Measurements from ENCODE around the gene EPS15. TPM values are rescaled to one million over a fixed set of nuclear protein-coding genes. Genes with fewer than 3 reads are reported as not detected.

The EPS15 gene
- total RNA-seq, 1 donor from 2014 or later, result 64.5 TPM

- TF ChIP-seq, protein P1, sequence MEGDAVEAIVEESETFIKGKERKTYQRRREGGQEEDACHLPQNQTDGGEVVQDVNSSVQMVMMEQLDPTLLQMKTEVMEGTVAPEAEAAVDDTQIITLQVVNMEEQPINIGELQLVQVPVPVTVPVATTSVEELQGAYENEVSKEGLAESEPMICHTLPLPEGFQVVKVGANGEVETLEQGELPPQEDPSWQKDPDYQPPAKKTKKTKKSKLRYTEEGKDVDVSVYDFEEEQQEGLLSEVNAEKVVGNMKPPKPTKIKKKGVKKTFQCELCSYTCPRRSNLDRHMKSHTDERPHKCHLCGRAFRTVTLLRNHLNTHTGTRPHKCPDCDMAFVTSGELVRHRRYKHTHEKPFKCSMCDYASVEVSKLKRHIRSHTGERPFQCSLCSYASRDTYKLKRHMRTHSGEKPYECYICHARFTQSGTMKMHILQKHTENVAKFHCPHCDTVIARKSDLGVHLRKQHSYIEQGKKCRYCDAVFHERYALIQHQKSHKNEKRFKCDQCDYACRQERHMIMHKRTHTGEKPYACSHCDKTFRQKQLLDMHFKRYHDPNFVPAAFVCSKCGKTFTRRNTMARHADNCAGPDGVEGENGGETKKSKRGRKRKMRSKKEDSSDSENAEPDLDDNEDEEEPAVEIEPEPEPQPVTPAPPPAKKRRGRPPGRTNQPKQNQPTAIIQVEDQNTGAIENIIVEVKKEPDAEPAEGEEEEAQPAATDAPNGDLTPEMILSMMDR (IDR thresholded peaks at IDR 0.05; ENCODE audit: borderline replicate concordance), result no peak
- no peak for DNase-seq
These were observed 196.5 kb downstream of the EPS15 start for GRCh38 chr1:51322417-51323101.

GRCh38 chr1:51321924-51322280 is 197.2 kb downstream of the EPS15 start:
- intact Hi-C loops (cut with micrococcal nuclease), result no loop called here
- H3K36me3 ChIP-seq, result no peaks in the 10 kb centered on the region
- no peak overlapping the region for H3K27ac ChIP-seq (replicated peaks)
- TF ChIP-seq, protein P1 (IDR thresholded peaks at IDR 0.05; ENCODE audit: borderline replicate concordance), result no peak
- H3K9me3 ChIP-seq (replicated peaks), result no peaks in the 10 kb centered on the region
- peaks cover 3% of the 10 kb centered on the region for H3K27me3 ChIP-seq (ENCODE audit: low read depth)
- H3K4me1 ChIP-seq, result peaks cover 15% of the 10 kb centered on the region
- no peak for DNase-seq
- no peak overlapping the region for H3K4me3 ChIP-seq

More at GRCh38 chr1:51322417-51323101, 196.5 kb downstream of the EPS15 start:
- peaks cover 5% of the 10 kb centered on the region for H3K27me3 ChIP-seq (ENCODE audit: low read depth)
- intact Hi-C loops (cut with micrococcal nuclease), result no loop called here
- no peak overlapping the region for H3K27ac ChIP-seq (replicated peaks)
- H3K9me3 ChIP-seq (replicated peaks), result no peaks in the 10 kb centered on the region
- H3K4me1 ChIP-seq, result peaks cover 17% of the 10 kb centered on the region
- H3K4me3 ChIP-seq, result no peak overlapping the region
- H3K36me3 ChIP-seq, result no peaks in the 10 kb centered on the region

DNA sequence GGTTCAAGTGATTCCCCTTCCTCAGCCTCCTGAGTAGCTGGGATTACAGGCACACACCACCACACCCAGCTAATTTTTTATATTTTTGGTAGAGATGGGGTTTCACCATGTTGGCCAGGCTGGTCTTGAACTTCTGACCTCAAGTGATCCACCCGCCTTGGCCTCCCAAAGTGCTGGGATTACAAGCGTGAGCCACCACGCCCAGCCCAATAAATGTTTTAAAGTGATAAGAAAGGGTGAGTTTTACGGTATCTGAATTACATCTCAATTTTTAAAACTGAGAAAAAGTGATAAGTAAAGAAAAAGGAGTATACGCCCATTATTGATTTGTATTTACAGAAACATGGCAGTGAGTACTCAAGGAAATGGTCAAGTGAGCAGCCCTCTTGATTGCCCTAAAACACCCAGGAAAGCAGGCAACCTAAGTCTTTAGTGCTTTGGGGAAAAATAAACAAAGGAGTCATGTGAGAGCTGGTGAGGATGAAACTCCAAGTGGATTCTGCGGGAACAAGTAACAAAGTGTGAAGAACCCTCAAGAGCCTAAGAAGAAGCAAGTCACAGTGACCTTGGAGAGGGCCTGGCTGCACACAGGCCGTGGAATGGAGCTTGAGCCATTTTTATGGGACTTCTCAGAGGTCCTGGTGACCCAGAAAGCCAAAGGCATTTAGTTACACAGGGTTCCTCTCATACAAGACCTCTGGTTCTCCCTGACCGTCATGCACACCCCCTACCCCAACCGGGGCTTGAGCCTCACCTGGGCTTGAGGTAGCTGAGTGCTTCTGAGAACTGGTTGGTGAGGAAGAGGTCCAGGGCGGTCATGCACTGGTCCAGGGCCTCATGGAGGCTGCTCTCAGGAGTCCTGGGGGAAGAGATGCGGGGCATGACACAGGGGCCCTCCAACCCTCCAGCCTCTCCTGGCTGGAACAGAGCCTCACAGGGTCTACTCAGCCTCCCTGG is 197.8 kb downstream of the EPS15 start:
- H3K4me1 ChIP-seq, result peaks cover 11% of the 10 kb centered on the region
- TF ChIP-seq, protein P1 (IDR thresholded peaks at IDR 0.05; ENCODE audit: borderline replicate concordance), result no peak
- intact Hi-C loops (cut with micrococcal nuclease), result no loop called here
- no peaks in the 10 kb centered on the region for H3K27me3 ChIP-seq (ENCODE audit: low read depth)
- no peak overlapping the region for H3K27ac ChIP-seq (replicated peaks)
- DNase-seq, result no peak
- H3K9me3 ChIP-seq (replicated peaks), result no peaks in the 10 kb centered on the region
- H3K36me3 ChIP-seq, result no peaks in the 10 kb centered on the region
- no peak overlapping the region for H3K4me3 ChIP-seq

DNA sequence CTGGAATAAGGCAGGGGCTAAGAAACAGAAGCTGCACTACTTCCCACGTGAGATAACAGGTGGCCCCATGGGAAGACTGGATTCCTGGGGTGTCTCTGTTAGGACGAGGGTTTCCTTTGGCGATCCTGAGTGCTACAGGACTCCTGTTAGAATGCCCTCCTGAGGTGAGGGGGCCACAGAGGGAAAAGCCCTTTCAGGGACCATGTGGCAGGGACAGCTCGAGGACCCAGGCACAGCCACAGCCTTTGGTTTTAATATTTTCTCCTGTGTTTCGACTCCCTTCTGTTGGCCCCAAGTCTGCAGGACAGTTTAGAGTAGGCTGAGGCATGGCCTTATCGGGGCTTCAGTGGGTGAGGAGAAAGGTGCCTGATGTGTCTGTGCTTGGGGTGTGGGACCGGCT is 201.3 kb downstream of the EPS15 start:
- Histone ChIP-seq H3K36me3 (no peaks in the 10 kb centered on the region), H3K27me3 (ENCODE audit: low read depth) (no peaks in the 10 kb centered on the region), H3K9me3 (replicated peaks) (no peaks in the 10 kb centered on the region), H3K4me1 (no peaks in the 10 kb centered on the region), H3K27ac (replicated peaks) (no peak overlapping the region), H3K4me3 (no peak overlapping the region)
- TF ChIP-seq, protein P1 (IDR thresholded peaks at IDR 0.05; ENCODE audit: borderline replicate concordance), result no peak
- no peak for DNase-seq
- intact Hi-C loops (cut with micrococcal nuclease), result no loop called here

- no peaks in the 10 kb centered on the region for H3K27me3 ChIP-seq (ENCODE audit: low read depth)
- H3K4me1 ChIP-seq, result no peaks in the 10 kb centered on the region
- DNase-seq, result no peak
- TF ChIP-seq, protein P1 (IDR thresholded peaks at IDR 0.05; ENCODE audit: borderline replicate concordance), result no peak
- no peaks in the 10 kb centered on the region for H3K9me3 ChIP-seq (replicated peaks)
- no peak overlapping the region for H3K4me3 ChIP-seq
- no peak overlapping the region for H3K27ac ChIP-seq (replicated peaks)
- intact Hi-C loops (cut with micrococcal nuclease), result no loop called here
- peaks cover 3% of the 10 kb centered on the region for H3K36me3 ChIP-seq
These were observed 202.3 kb downstream of the EPS15 start for GRCh38 chr1:51316846-51317120.
